ENCODE measurements around the gene SEC62.
"Not testable (repeated sequence)": the region's sequence is repeated elsewhere in the genome, so short reads cannot be mapped to it uniquely, and the experiment has no call there.

Gene SEC62

GRCh38 chr3:170003881-170004356, 37.3 kb downstream of the SEC62 start:
- DNase-seq (ENCODE audit: low read depth), result no peak
- H3K4me3 ChIP-seq (ENCODE audit: low read depth, low read length), result no peak overlapping the region

DNA sequence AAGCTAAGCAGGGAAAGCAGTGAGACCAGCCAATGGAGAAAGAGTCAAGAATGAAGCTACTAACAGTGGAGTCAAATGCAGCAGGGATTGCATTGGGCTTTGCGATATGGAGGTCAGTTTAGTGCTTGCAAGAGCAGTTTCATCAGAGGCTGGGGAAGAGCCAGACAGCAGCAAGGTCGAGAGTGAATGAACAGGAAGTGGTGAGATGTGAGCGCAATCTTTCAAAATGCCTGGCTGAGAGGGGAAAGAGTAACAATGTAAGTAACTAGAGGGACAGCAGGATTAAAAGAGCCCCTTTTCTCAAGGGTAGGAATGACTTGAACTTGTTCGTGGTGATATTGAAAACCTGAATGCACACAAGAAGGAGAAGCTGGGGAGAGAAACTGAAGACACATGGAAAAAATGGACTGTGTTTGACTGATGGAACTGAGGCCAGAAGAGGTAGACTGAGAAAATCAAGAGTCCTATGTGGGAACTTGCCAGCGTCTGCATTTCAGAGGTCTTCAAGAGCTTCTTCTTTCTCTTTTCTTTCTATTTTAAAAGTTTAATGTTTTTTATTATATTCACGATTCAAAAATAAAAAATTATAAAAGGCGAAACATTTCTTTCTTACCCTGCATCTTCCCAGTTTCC, 40.5 kb downstream of the SEC62 start:
- DNase-seq (ENCODE audit: low read depth), result peak; percentile 89
- TF ChIP-seq MYC (IDR thresholded peaks at IDR 0.05; ENCODE audit: low read depth, low read length) (peak; percentile 47; the same call in 1 of the 2 replicates), CTCF (IDR thresholded peaks at IDR 0.05; ENCODE audit: low read depth, low read length) (no peak), POLR2A (IDR thresholded peaks at IDR 0.05; ENCODE audit: extremely low read depth, insufficient read length) (no peak)
- TF ChIP-seq, protein P1, sequence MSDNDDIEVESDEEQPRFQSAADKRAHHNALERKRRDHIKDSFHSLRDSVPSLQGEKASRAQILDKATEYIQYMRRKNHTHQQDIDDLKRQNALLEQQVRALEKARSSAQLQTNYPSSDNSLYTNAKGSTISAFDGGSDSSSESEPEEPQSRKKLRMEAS (IDR thresholded peaks at IDR 0.05; ENCODE audit: low read depth, low read length), result 0 out of 2 replicates have a peak, but pooled peaks have one; percentile 12

More at GRCh38 chr3:170003881-170004356, 37.3 kb downstream of the SEC62 start:
- TF ChIP-seq, protein P1 (IDR thresholded peaks at IDR 0.05; ENCODE audit: low read depth, low read length), result no peak
- TF ChIP-seq CTCF (IDR thresholded peaks at IDR 0.05; ENCODE audit: low read depth, low read length) (no peak), POLR2A (IDR thresholded peaks at IDR 0.05; ENCODE audit: extremely low read depth, insufficient read length) (no peak), MYC (IDR thresholded peaks at IDR 0.05; ENCODE audit: low read depth, low read length) (no peak)

GRCh38 chr3:170010498-170010897, 43.9 kb downstream of the SEC62 start:
- TF ChIP-seq, protein P1 (IDR thresholded peaks at IDR 0.05; ENCODE audit: low read depth, low read length), result no peak
- TF ChIP-seq CTCF (IDR thresholded peaks at IDR 0.05; ENCODE audit: low read depth, low read length) (no peak), MYC (IDR thresholded peaks at IDR 0.05; ENCODE audit: low read depth, low read length) (no peak), POLR2A (IDR thresholded peaks at IDR 0.05; ENCODE audit: extremely low read depth, insufficient read length) (no peak)

More for the DNA sequence above, 40.5 kb downstream of the SEC62 start:
- peak overlapping the region; percentile 46 for H3K4me3 ChIP-seq (ENCODE audit: low read depth, low read length)

GRCh38 chr3:170012683-170013400, 46.2 kb downstream of the SEC62 start:
- H3K4me3 ChIP-seq (ENCODE audit: low read depth, low read length), result no peak overlapping the region
- TF ChIP-seq POLR2A (IDR thresholded peaks at IDR 0.05; ENCODE audit: extremely low read depth, insufficient read length), result no peak
- TF ChIP-seq MYC (IDR thresholded peaks at IDR 0.05; ENCODE audit: low read depth, low read length), result no peak
- TF ChIP-seq, protein P1 (IDR thresholded peaks at IDR 0.05; ENCODE audit: low read depth, low read length), result no peak
- TF ChIP-seq CTCF (IDR thresholded peaks at IDR 0.05; ENCODE audit: low read depth, low read length), result no peak
- DNase-seq (ENCODE audit: low read depth), result no peak

More at GRCh38 chr3:170010498-170010897, 43.9 kb downstream of the SEC62 start:
- DNase-seq (ENCODE audit: low read depth), result no peak
- no peak overlapping the region for H3K4me3 ChIP-seq (ENCODE audit: low read depth, low read length)

- DNase-seq (ENCODE audit: low read depth), result no peak
- TF ChIP-seq MYC (IDR thresholded peaks at IDR 0.05; ENCODE audit: low read depth, low read length) (no peak), POLR2A (IDR thresholded peaks at IDR 0.05; ENCODE audit: extremely low read depth, insufficient read length) (no peak), CTCF (IDR thresholded peaks at IDR 0.05; ENCODE audit: low read depth, low read length) (no peak)
- TF ChIP-seq, protein P1 (IDR thresholded peaks at IDR 0.05; ENCODE audit: low read depth, low read length), result no peak
- no peak overlapping the region for H3K4me3 ChIP-seq (ENCODE audit: low read depth, low read length)
Measured at GRCh38 chr3:170016057-170016456, 49.5 kb downstream of the SEC62 start.

DNA sequence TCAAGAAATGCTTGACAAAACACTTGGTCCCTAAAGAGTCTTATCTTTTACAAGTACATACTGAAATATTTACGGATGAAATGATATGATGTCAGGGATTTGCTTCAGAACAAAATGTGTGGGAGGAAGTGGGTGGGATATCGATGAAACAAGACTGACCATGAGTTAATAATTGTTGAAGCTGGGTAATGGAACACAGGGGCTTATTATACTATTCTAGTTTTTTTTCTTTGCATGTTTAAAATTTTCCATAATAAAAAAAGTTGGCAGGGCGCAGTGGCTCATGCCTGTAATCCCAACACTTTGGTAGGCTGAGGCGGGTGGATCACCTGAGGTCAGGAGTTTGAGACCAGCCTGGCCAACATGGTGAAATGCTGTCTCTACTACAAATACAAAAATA, 52.7 kb downstream of the SEC62 start:
- not testable (repeated sequence) for H3K4me3 ChIP-seq (ENCODE audit: low read depth, low read length); DNase-seq (ENCODE audit: low read depth)

Measured in NB4 (cell line).